ENCODE data around the gene DNAH7. TPM values are rescaled to one million over a fixed set of nuclear protein-coding genes. Genes with fewer than 3 reads are reported as not detected.
"Not testable (repeated sequence)": the region's sequence is repeated elsewhere in the genome, so short reads cannot be mapped to it uniquely, and the experiment has no call there.

DNAH7 gene
- total RNA-seq, 1 experiment from 2014 or later = 0.09 TPM

- no peak overlapping the region for H2BK5ac ChIP-seq (ENCODE audit: insufficient read length, low read length)
- H2BK12ac ChIP-seq (ENCODE audit: insufficient read length, low read depth, low read length) = no peak overlapping the region
- H2AFZ ChIP-seq (ENCODE audit: low read length) = no peak overlapping the region
- H2BK15ac ChIP-seq (ENCODE audit: low read depth, low read length) = no peak overlapping the region
- no peak overlapping the region for H3K56ac ChIP-seq (ENCODE audit: insufficient read length, low read depth, low read length)
- H2AK5ac ChIP-seq (ENCODE audit: insufficient read length, low read length) = no peak overlapping the region
- H3K4ac ChIP-seq (ENCODE audit: low read depth, low read length) = no peak overlapping the region
- H4K91ac ChIP-seq (ENCODE audit: insufficient read length, low read depth, low read length) = no peak overlapping the region
- no CpG with 5 or more reads among the region's 7 CpGs for WGBS (ENCODE audit: extremely low coverage, insufficient read length, low lambda C conversion rate)
- Mint-ChIP-seq H3K4me1 (peaks cover 38 to 39% of the 10 kb centered on the region in 2 experiments), H3K27ac (peak overlapping the region; percentile 88 to 97 (median 88)), H3K36me3 (ENCODE audit: insufficient read depth in 1 of 3, low read depth in 3 of 3) (peaks cover 21 to 63% (median 46%) of the 10 kb centered on the region in 3 experiments), H3K4me3 (peak overlapping the region in 1 of 2 experiments; percentile 25; a peak in 2 of 5 replicates), H3K9me3 (peaks cover 8 to 22% of the 10 kb centered on the region in 2 experiments; a peak in 4 of 5 replicates), H3K27me3 (ENCODE audit: low read depth) (no peaks in the 10 kb centered on the region)
- H4K20me1 ChIP-seq (ENCODE audit: control insufficient read depth, insufficient read depth, insufficient read length) = no peaks in the 10 kb centered on the region
- H3K4me2 ChIP-seq (ENCODE audit: insufficient read depth, insufficient read length, low read length) = no peak overlapping the region
- H3K9me3 ChIP-seq (ENCODE audit: control insufficient read depth, low read depth, low read length) = no peaks in the 10 kb centered on the region
- no peak overlapping the region for H2BK120ac ChIP-seq (ENCODE audit: low read depth, low read length, poor library complexity, severe bottlenecking)
- no peak overlapping the region for H4K5ac ChIP-seq (ENCODE audit: insufficient read length, low read depth, low read length)
- H3K23ac ChIP-seq (ENCODE audit: insufficient read length, low read depth, low read length) = no peak overlapping the region
- H3T11ph ChIP-seq (ENCODE audit: low read length) = no peak overlapping the region
- H3K4me1 ChIP-seq (ENCODE audit: insufficient read depth, low read length) = peaks cover 5% of the 10 kb centered on the region; the same call in 1 of the 2 replicates
- peak; percentile 50 for DNase-seq
- H4K8ac ChIP-seq (replicated peaks; ENCODE audit: insufficient read length, low read depth, low read length) = no peak overlapping the region
- H3K79me1 ChIP-seq (ENCODE audit: insufficient read depth, low read depth, low read length, poor library complexity, severe bottlenecking) = peaks cover 6% of the 10 kb centered on the region
- peaks cover 14% of the 10 kb centered on the region; the same call in 1 of the 2 replicates for H3K79me2 ChIP-seq (ENCODE audit: insufficient read depth, low read length)
- no peak overlapping the region for H3K27ac ChIP-seq (ENCODE audit: insufficient read length, low read depth, low read length)
- no peaks in the 10 kb centered on the region for H3K23me2 ChIP-seq (ENCODE audit: insufficient read length, low read depth, low read length, poor library complexity, severe bottlenecking)
- no peak overlapping the region for H2BK20ac ChIP-seq (ENCODE audit: low read depth, low read length, poor library complexity, severe bottlenecking)
- no peak overlapping the region for H3K14ac ChIP-seq (ENCODE audit: insufficient read depth, low read length)
- H3K27me3 ChIP-seq (ENCODE audit: insufficient read depth, low read length) = no peaks in the 10 kb centered on the region
- no peak overlapping the region for H3K9ac ChIP-seq (ENCODE audit: extremely low read depth, insufficient read length, low read length)
- TF ChIP-seq CTCF (conservative IDR thresholded peaks at IDR 0.05) = no peak
- no peak overlapping the region for H3K18ac ChIP-seq (ENCODE audit: insufficient read length, low read depth, low read length)
Measured at GRCh38 chr2:195694553-195694952, 374.1 kb downstream of the DNAH7 start.

- H4K8ac ChIP-seq (replicated peaks; ENCODE audit: insufficient read length, low read depth, low read length); H2BK5ac ChIP-seq (ENCODE audit: insufficient read length, low read length); H3K14ac ChIP-seq (ENCODE audit: insufficient read depth, low read length); H3K23me2 ChIP-seq (ENCODE audit: insufficient read length, low read depth, low read length, poor library complexity, severe bottlenecking); H4K91ac ChIP-seq (ENCODE audit: insufficient read length, low read depth, low read length); H3K27ac ChIP-seq (ENCODE audit: insufficient read length, low read depth, low read length); H3K23ac ChIP-seq (ENCODE audit: insufficient read length, low read depth, low read length); H4K5ac ChIP-seq (ENCODE audit: insufficient read length, low read depth, low read length); H3K27me3 ChIP-seq (ENCODE audit: insufficient read depth, low read length); DNase-seq; H3K4ac ChIP-seq (ENCODE audit: low read depth, low read length); H3K79me1 ChIP-seq (ENCODE audit: insufficient read depth, low read depth, low read length, poor library complexity, severe bottlenecking); H4K20me1 ChIP-seq (ENCODE audit: control insufficient read depth, insufficient read depth, insufficient read length); H3K18ac ChIP-seq (ENCODE audit: insufficient read length, low read depth, low read length); H3K56ac ChIP-seq (ENCODE audit: insufficient read length, low read depth, low read length); H3K9me3 ChIP-seq (ENCODE audit: control insufficient read depth, low read depth, low read length); H2AK5ac ChIP-seq (ENCODE audit: insufficient read length, low read length); H3K4me2 ChIP-seq (ENCODE audit: insufficient read depth, insufficient read length, low read length); H3K4me1 ChIP-seq (ENCODE audit: insufficient read depth, low read length); H2BK12ac ChIP-seq (ENCODE audit: insufficient read length, low read depth, low read length); H3K27me3 Mint-ChIP-seq (ENCODE audit: low read depth); H2BK15ac ChIP-seq (ENCODE audit: low read depth, low read length); H2AFZ ChIP-seq (ENCODE audit: low read length); H3T11ph ChIP-seq (ENCODE audit: low read length); H2BK20ac ChIP-seq (ENCODE audit: low read depth, low read length, poor library complexity, severe bottlenecking); H3K9ac ChIP-seq (ENCODE audit: extremely low read depth, insufficient read length, low read length); H2BK120ac ChIP-seq (ENCODE audit: low read depth, low read length, poor library complexity, severe bottlenecking); H3K4me3 Mint-ChIP-seq: not testable (repeated sequence)
- peaks cover 16% of the 10 kb centered on the region; the same call in 1 of the 2 replicates for H3K79me2 ChIP-seq (ENCODE audit: insufficient read depth, low read length)
- Mint-ChIP-seq H3K36me3 (ENCODE audit: insufficient read depth in 1 of 3, low read depth in 3 of 3) (peaks cover 22 to 52% (median 35%) of the 10 kb centered on the region in 3 experiments), H3K27ac (peak overlapping the region in 1 of 3 experiments; percentile 42; a peak in 1 of 7 replicates), H3K9me3 (peaks cover 8 to 12% of the 10 kb centered on the region in 2 experiments; a peak in 4 of 5 replicates), H3K4me1 (peaks cover 35 to 36% of the 10 kb centered on the region in 2 experiments)
- no CpG with 5 or more reads among the region's 3 CpGs for WGBS (ENCODE audit: extremely low coverage, insufficient read length, low lambda C conversion rate)
Measured at GRCh38 chr2:195692531-195692930, 376.1 kb downstream of the DNAH7 start.

Data from H9 (cell line).